Adrenal gland (tissue), 12 donors: ENCODE data around the gene TPM4. TPM values are rescaled to one million over a fixed set of nuclear protein-coding genes. Genes with fewer than 3 reads are reported as not detected.

Experiments
- DNase-seq, 7 donors: peaks; one replicate each; pipeline ENCODE4 v3.0.0-alpha.2; 2019 to 2020
- H3K27ac ChIP-seq, 5 donors: fragments of 200-600 bp; sonication (generic) in 4 of 5; 1 replicate in 3 of 5; 2 replicates in 2 of 5; pipeline versions ENCODE4 v1.5.1 to v1.8.0; 2016 to 2020; ENCODE audit warnings: mild to moderate bottlenecking in 1 of 5
- H3K27me3 ChIP-seq: fragments of 200-600 bp; 2 replicates; pipeline ENCODE4 v1.8.0; 2021
- H3K36me3 ChIP-seq, 2 donors: fragments of 200-600 bp; replicated peaks in 1 of 2; 1 replicate in 1 of 2; 2 replicates in 1 of 2; pipeline versions ENCODE4 v1.5.1 to v1.8.0; 2018 to 2022
- H3K4me1 ChIP-seq, 2 donors: fragments of 200-600 bp; replicated peaks in 1 of 2; 1 replicate in 1 of 2; 2 replicates in 1 of 2; pipeline versions ENCODE4 v1.5.1 to v1.8.0; 2018 to 2021
- H3K4me3 ChIP-seq, 4 donors: fragments of 200-600 bp; sonication (generic) in 3 of 4; one replicate each; pipeline ENCODE4 v1.5.1; 2016 to 2018
- H3K9me3 ChIP-seq, 3 donors: fragments of 200-600 bp; sonication (generic) in 1 of 3; replicated peaks in 1 of 3; 1 replicate in 2 of 3; 2 replicates in 1 of 3; pipeline versions ENCODE4 v1.5.1 to v1.8.0; 2016 to 2021
- POLR2A ChIP-seq, 2 donors: fragments of 450-650 bp; IDR thresholded peaks; one replicate each; pipeline ENCODE4 v1.6.1; 2017; ENCODE audit warnings: antibody characterized with exemption in 2 of 2, mild to moderate bottlenecking in 2 of 2, moderate library complexity in 1 of 2
- WGBS, 4 donors: extraction: QIAGEN DNeasy Blood & Tissue Kit in 2 of 4; methylation state at CpG; one replicate each; pipeline versions ENCODE4 v1.1.5 to v1.1.7; 2013 to 2017; 5-methylcytosine and 5-hydroxymethylcytosine counted together
- intact Hi-C, 2 donors: fragments of 100-400 bp; cut with DNase I; formaldehyde crosslinking; loops; one replicate each; pipeline versions ENCODE4 v1.14.1 to v1.15.0; 2022 to 2023
- polyA plus RNA-seq, 3 donors: library from polyadenylated mRNA; stranded (reverse); fragments of 200-250 nt in 2 of 3; fragments of 350-450 nt in 1 of 3; fragmentation: Illumina TruSeq in 1 of 3; extraction: RNeasy Lipid Tissue Mini Kit (QIAGEN cat#74804) in 1 of 3; gene quantifications; one replicate each; pipeline ENCODE4 v1.2.3, GENCODE V29; 2013 to 2014
- total RNA-seq, 9 donors: library from RNA; depleted of rRNA in 4 of 9; stranded (reverse); fragments of >200 nt in 4 of 9; fragments of 120-200 nt in 1 of 9; fragmentation: NEBNext Ultra II Directional in 1 of 9; extraction: Animal tissue kit (Norgen Biotek cat#: 25700) in 1 of 9; gene quantifications; one replicate each; pipeline versions ENCODE4 v1.1.0 to v1.2.4, GENCODE V29; 2013 to 2023
- TF ChIP-seq, protein P1 (sequence below), 6 experiments: fragments of 450-650 bp in 4 of 6; fragments of 200-600 bp in 2 of 6; sonication (generic) in 1 of 6; IDR thresholded peaks; 1 replicate in 5 of 6; 2 replicates in 1 of 6; pipeline versions ENCODE4 v1.5.1 to v1.8.0; 2016 to 2021; ENCODE audit warnings: antibody characterized with exemption in 6 of 6, mild to moderate bottlenecking in 2 of 6, moderate library complexity in 1 of 6
- donor health status: healthy with polysubstance abuse.
- donor health status: Bipolar disorder and iron deficiency.
- donor health status: DM: yes; HTN: yes; CAD: no.
- donor health status: DM: no; HTN: no; CAD: no.
- donor health status: DM: no; HTN: no; CAD: no.
- donor health status: DM: yes; HTN: yes; CAD: no.

TPM4 gene
- total and polyA plus RNA-seq, 12 donors, result 111 to 294 (median 204) TPM

DNA sequence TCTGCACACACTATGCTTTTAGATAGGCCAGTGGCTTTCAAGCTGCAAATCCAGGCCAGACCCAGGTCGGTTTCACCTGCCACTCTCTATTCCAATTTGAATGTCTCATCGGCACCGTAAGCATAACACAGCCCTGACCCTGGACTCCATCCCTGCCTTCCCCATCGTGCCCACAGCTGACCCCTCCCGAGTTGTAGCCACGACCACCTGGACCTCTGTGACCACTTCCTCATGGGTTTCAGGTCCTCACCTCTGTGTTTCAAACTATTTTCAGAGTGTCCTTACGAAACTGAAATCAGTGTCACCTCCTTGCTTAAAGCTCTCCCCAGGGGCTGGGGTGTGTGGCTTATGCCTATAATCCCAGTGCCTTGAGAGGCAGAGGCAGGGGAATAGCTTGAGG, 58.2 kb downstream of the TPM4 start:
- TF ChIP-seq, protein P1, sequence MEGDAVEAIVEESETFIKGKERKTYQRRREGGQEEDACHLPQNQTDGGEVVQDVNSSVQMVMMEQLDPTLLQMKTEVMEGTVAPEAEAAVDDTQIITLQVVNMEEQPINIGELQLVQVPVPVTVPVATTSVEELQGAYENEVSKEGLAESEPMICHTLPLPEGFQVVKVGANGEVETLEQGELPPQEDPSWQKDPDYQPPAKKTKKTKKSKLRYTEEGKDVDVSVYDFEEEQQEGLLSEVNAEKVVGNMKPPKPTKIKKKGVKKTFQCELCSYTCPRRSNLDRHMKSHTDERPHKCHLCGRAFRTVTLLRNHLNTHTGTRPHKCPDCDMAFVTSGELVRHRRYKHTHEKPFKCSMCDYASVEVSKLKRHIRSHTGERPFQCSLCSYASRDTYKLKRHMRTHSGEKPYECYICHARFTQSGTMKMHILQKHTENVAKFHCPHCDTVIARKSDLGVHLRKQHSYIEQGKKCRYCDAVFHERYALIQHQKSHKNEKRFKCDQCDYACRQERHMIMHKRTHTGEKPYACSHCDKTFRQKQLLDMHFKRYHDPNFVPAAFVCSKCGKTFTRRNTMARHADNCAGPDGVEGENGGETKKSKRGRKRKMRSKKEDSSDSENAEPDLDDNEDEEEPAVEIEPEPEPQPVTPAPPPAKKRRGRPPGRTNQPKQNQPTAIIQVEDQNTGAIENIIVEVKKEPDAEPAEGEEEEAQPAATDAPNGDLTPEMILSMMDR (IDR thresholded peaks at IDR 0.05), result no peak
- TF ChIP-seq POLR2A (IDR thresholded peaks at IDR 0.05), result no peak
- Histone ChIP-seq H3K4me3 (no peak overlapping the region), H3K27me3 (no peaks in the 10 kb centered on the region), H3K36me3 (peaks cover 0 to 35% of the 10 kb centered on the region in 2 donors), H3K27ac (no peak overlapping the region), H3K4me1 (peaks cover 0 to 6% of the 10 kb centered on the region in 2 donors), H3K9me3 (no peaks in the 10 kb centered on the region)
- intact Hi-C loops, result no loop called here
- DNase-seq, result no peak
- WGBS, 4 donors, result 76 to 79% (median 76%) methylated on average over 7 of the region's 7 CpGs

DNA sequence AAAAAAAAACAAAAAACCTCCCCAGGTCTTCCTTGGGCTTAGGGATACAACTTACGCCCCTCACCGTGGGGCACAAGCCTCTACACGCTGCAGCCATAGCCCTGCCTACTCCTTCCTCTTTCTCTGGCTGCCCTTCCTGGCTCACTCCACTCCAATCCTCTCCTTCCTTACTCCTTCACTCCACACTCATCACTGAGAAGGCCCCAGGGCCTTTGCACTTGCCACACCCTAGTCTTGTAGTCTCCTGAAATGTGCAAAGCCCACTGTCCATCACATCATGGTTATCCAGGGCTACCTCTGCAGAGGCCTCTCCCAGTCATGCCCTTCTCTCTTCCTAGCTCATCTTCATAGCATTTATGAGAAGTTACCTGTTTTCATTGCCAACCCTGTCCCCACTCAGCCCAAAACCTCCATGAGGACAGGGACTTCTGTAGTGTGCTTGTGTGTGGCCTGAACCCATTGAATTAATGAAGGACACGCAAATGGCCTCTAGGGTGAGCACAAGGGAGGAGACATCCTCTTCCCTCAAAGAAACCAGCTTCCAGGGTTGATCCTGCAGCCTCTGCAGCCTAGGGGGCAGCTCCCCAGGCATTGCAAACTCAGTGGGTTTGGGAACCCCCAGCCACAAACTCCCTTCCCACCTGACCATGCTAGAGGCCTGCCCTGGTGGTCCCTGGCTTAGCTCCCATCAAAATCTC, 59.3 kb downstream of the TPM4 start:
- 79 to 98% (median 85%) methylated on average over 4 of the region's 4 CpGs for WGBS, 4 donors
- no peak for TF ChIP-seq POLR2A (IDR thresholded peaks at IDR 0.05)
- TF ChIP-seq, protein P1 (IDR thresholded peaks at IDR 0.05), result no peak
- H3K4me1 ChIP-seq, result peaks cover 0 to 6% of the 10 kb centered on the region in 2 donors

DNA sequence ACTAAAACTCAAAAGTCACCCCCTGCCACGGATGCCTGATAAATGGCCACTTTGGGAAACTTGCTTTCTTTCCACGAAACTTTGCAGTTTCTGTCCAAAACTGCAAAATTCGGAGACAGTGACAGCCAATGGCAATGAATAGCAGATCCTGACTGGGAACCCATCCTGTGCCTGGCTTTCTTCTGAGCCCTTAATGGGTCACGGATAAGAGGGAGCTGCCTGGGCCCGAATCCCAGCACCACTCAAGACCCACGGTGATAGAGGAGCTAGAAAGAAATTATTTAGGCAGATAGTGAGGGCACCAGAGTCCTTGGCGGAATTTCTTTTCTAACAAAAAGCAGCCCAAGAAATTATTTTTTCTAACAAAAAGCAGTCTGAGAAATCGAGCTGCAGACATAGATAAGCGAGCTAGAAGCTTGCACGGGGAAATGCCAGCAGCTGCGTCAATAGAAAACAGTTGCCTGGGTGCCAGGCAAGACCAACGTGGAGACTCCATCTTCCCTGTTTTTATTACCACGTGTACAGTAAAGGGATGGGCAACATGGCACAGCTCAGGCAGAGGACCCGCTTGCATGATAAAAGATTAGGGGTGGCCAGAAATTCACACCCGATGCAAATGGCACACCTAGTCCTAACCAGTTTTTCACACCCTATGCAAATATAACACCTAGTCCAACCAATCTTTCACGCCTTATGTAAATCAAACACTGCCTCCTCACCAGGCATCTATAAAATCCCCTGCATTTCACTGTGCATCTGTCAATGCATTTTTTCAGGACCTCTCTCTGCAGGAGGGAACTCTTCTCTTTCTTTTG, 60.1 kb downstream of the TPM4 start:
- Histone ChIP-seq H3K4me3 (no peak overlapping the region), H3K27ac (no peak overlapping the region), H3K27me3 (no peaks in the 10 kb centered on the region), H3K4me1 (peaks cover 0 to 6% of the 10 kb centered on the region in 2 donors), H3K36me3 (peaks cover 0 to 26% of the 10 kb centered on the region in 2 donors), H3K9me3 (no peaks in the 10 kb centered on the region)
- intact Hi-C loops, result no loop called here
- DNase-seq, result peak in 1 of 7 donors; percentile 21
- TF ChIP-seq, protein P1 (IDR thresholded peaks at IDR 0.05), result no peak
- TF ChIP-seq POLR2A (IDR thresholded peaks at IDR 0.05), result no peak
- WGBS, 4 donors, result 48 to 57% (median 52%) methylated on average over 16 of the region's 16 CpGs

More for the DNA sequence above, 59.3 kb downstream of the TPM4 start:
- Histone ChIP-seq H3K36me3 (peaks cover 0 to 26% of the 10 kb centered on the region in 2 donors), H3K27me3 (no peaks in the 10 kb centered on the region), H3K9me3 (no peaks in the 10 kb centered on the region), H3K4me3 (no peak overlapping the region), H3K27ac (no peak overlapping the region)
- intact Hi-C loops, result no loop called here
- DNase-seq, result no peak

DNA sequence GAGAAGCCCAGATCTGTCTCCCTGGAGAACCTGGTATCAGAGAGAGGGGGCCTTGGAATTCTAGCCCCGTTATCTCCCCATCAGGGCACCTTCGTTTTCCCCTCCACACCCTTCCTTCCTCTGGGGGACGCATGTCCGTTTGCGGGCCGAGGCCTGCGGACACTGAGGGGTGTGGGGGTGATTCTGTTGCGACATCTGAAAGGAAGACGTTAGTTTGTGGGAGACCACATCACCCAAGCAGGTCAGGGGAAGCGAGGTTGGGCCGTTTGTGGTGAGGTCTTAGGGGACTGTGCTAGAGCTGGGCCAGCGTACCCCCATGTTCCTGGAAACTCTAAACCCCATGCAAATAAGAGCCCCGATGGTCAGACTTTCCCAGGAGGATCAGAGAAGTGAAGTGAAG, 63.5 kb downstream of the TPM4 start:
- H3K27me3 ChIP-seq, result no peaks in the 10 kb centered on the region
- H3K27ac ChIP-seq, result no peak overlapping the region
- 58 to 77% (median 69%) methylated on average over 13 of the region's 13 CpGs for WGBS, 4 donors
- DNase-seq, result no peak
- no peaks in the 10 kb centered on the region for H3K9me3 ChIP-seq
- intact Hi-C loops, result no loop called here
- peaks cover 0 to 6% of the 10 kb centered on the region in 2 donors for H3K4me1 ChIP-seq
- no peaks in the 10 kb centered on the region for H3K36me3 ChIP-seq
- H3K4me3 ChIP-seq, result no peak overlapping the region
- TF ChIP-seq, protein P1 (IDR thresholded peaks at IDR 0.05), result no peak
- no peak for TF ChIP-seq POLR2A (IDR thresholded peaks at IDR 0.05)
